H9 (cell line): ENCODE data around the gene GPR108. TPM values are rescaled to one million over a fixed set of nuclear protein-coding genes. Genes with fewer than 3 reads are reported as not detected.

Experiments
- DNase-seq: peaks from one replicate; pipeline ENCODE4 v3.0.0-alpha.2; 2017
- H2AFZ ChIP-seq: one replicate; pipeline ENCODE4 v1.6.1; 2013; ENCODE audit warnings: mild to moderate bottlenecking, low read length, control low read depth, moderate library complexity
- H2AK5ac ChIP-seq: 2 replicates; pipeline ENCODE4 v1.6.1; 2013; ENCODE audit warnings: low read length, control low read depth, mixed read lengths; ENCODE audit not compliant: insufficient read length
- H2BK120ac ChIP-seq: one replicate; pipeline ENCODE4 v1.6.1; 2013; ENCODE audit warnings: low read depth, mild to moderate bottlenecking, low read length, control low read depth, inconsistent platforms; ENCODE audit not compliant: poor library complexity, severe bottlenecking
- H2BK12ac ChIP-seq: 2 replicates; pipeline ENCODE4 v1.6.1; 2013; ENCODE audit warnings: low read length, control low read depth, mixed read lengths, low read depth; ENCODE audit not compliant: insufficient read length
- H2BK15ac ChIP-seq: 2 replicates; pipeline ENCODE4 v1.6.1; 2013; ENCODE audit warnings: low read depth, low read length, control low read depth
- H2BK20ac ChIP-seq: one replicate; pipeline ENCODE4 v1.6.1; 2013; ENCODE audit warnings: low read depth, mild to moderate bottlenecking, low read length, control low read depth, inconsistent platforms; ENCODE audit not compliant: poor library complexity, severe bottlenecking
- H2BK5ac ChIP-seq: 2 replicates; pipeline ENCODE4 v1.6.1; 2013; ENCODE audit warnings: low read length, control low read depth, mixed read lengths; ENCODE audit not compliant: insufficient read length
- H3K14ac ChIP-seq: 2 replicates; pipeline ENCODE4 v1.6.1; 2013; ENCODE audit warnings: low read length, control low read depth; ENCODE audit not compliant: insufficient read depth
- H3K18ac ChIP-seq: 2 replicates; pipeline ENCODE4 v1.6.1; 2013; ENCODE audit warnings: low read depth, mild to moderate bottlenecking, mixed read lengths, low read length, control low read depth; ENCODE audit not compliant: insufficient read length
- H3K23ac ChIP-seq: 2 replicates; pipeline ENCODE4 v1.6.1; 2013; ENCODE audit warnings: low read length, control low read depth, mixed read lengths, low read depth; ENCODE audit not compliant: insufficient read length
- H3K23me2 ChIP-seq: 2 replicates; pipeline ENCODE4 v1.6.1; 2013; ENCODE audit warnings: low read depth, mild to moderate bottlenecking, mixed read lengths, low read length, control low read depth; ENCODE audit not compliant: insufficient read length, poor library complexity, severe bottlenecking
- H3K27ac ChIP-seq: 2 replicates; pipeline ENCODE4 v1.5.1; 2013; ENCODE audit warnings: low read length, control low read depth, mixed read lengths, low read depth; ENCODE audit not compliant: insufficient read length
- H3K27me3 ChIP-seq: 2 replicates; pipeline ENCODE4 v1.6.1; 2013; ENCODE audit warnings: low read length, control low read depth, inconsistent platforms; ENCODE audit not compliant: insufficient read depth
- H3K4ac ChIP-seq: 2 replicates; pipeline ENCODE4 v1.6.1; 2013; ENCODE audit warnings: low read depth, mild to moderate bottlenecking, control low read depth, inconsistent platforms, low read length, moderate library complexity
- H3K4me1 ChIP-seq: 2 replicates; pipeline ENCODE4 v1.6.1; 2013; ENCODE audit warnings: low read length, control low read depth, inconsistent platforms; ENCODE audit not compliant: insufficient read depth
- H3K4me2 ChIP-seq: 2 replicates; pipeline ENCODE4 v1.6.1; 2013; ENCODE audit warnings: low read length, control low read depth, mixed read lengths; ENCODE audit not compliant: insufficient read length, insufficient read depth
- H3K56ac ChIP-seq: 2 replicates; pipeline ENCODE4 v1.6.1; 2013; ENCODE audit warnings: low read depth, mild to moderate bottlenecking, mixed read lengths, low read length, control low read depth; ENCODE audit not compliant: insufficient read length
- H3K79me1 ChIP-seq: 2 replicates; pipeline ENCODE4 v1.6.1; 2013; ENCODE audit warnings: low read depth, mild to moderate bottlenecking, moderate library complexity, low read length, control low read depth, inconsistent platforms; ENCODE audit not compliant: insufficient read depth, poor library complexity, severe bottlenecking
- H3K79me2 ChIP-seq: 2 replicates; pipeline ENCODE4 v1.6.1; 2013; ENCODE audit warnings: low read length, control low read depth, inconsistent platforms; ENCODE audit not compliant: insufficient read depth
- H3K9ac ChIP-seq: 2 replicates; pipeline ENCODE4 v1.6.1; 2013; ENCODE audit warnings: low read length, control low read depth, mixed read lengths; ENCODE audit not compliant: insufficient read length; ENCODE audit errors: extremely low read depth
- H3K9me3 ChIP-seq: one replicate; pipeline ENCODE4 v1.6.1; 2013; ENCODE audit warnings: low read depth, low read length, inconsistent platforms; ENCODE audit not compliant: control insufficient read depth
- H3T11ph ChIP-seq: one replicate; pipeline ENCODE4 v1.6.1; 2013; ENCODE audit warnings: mild to moderate bottlenecking, low read length, control low read depth, inconsistent platforms
- H4K20me1 ChIP-seq: one replicate; pipeline ENCODE4 v1.6.1; 2013; ENCODE audit not compliant: control insufficient read depth, insufficient read length, insufficient read depth
- H4K5ac ChIP-seq: 2 replicates; pipeline ENCODE4 v1.6.1; 2013; ENCODE audit warnings: low read depth, mild to moderate bottlenecking, mixed read lengths, low read length, control low read depth; ENCODE audit not compliant: insufficient read length
- H4K8ac ChIP-seq: replicated peaks from 2 replicates; pipeline ENCODE4 v1.6.1; 2013; ENCODE audit warnings: low read length, control low read depth, mixed read lengths, low read depth; ENCODE audit not compliant: insufficient read length
- H4K91ac ChIP-seq: 2 replicates; pipeline ENCODE4 v1.6.1; 2013; ENCODE audit warnings: low read depth, mild to moderate bottlenecking, moderate library complexity, mixed read lengths, low read length, control low read depth; ENCODE audit not compliant: insufficient read length
- H3K27ac Mint-ChIP-seq, 3 experiments: 2 replicates in 2 of 3; 3 replicates in 1 of 3; pipeline ENCODE4 v1.8.0; 2020 to 2021; ENCODE audit warnings: mixed read lengths in 3 of 3, mild to moderate bottlenecking in 1 of 3, moderate library complexity in 1 of 3
- H3K27me3 Mint-ChIP-seq: 2 replicates; pipeline ENCODE4 v1.8.0; 2021; ENCODE audit warnings: low read depth, mild to moderate bottlenecking, moderate library complexity, mixed read lengths
- H3K36me3 Mint-ChIP-seq, 3 experiments: 2 replicates in 2 of 3; 3 replicates in 1 of 3; pipeline ENCODE4 v1.8.0; 2020 to 2021; ENCODE audit warnings: low read depth in 3 of 3, mixed read lengths in 3 of 3; ENCODE audit not compliant: insufficient read depth in 1 of 3
- H3K4me1 Mint-ChIP-seq, 2 experiments: 2 replicates each; pipeline ENCODE4 v1.8.0; 2020; ENCODE audit warnings: mixed read lengths in 2 of 2
- H3K4me3 Mint-ChIP-seq, 2 experiments: 2 replicates in 1 of 2; 3 replicates in 1 of 2; pipeline ENCODE4 v1.8.0; 2020 to 2021; ENCODE audit warnings: mild to moderate bottlenecking in 2 of 2, mixed read lengths in 2 of 2, moderate library complexity in 1 of 2
- H3K9me3 Mint-ChIP-seq, 2 experiments: 2 replicates in 1 of 2; 3 replicates in 1 of 2; pipeline ENCODE4 v1.8.0; 2020; ENCODE audit warnings: mild to moderate bottlenecking in 2 of 2, mixed read lengths in 2 of 2, moderate library complexity in 1 of 2
- CTCF ChIP-seq: fragments of 200-600 bp; sonication (generic); conservative IDR thresholded peaks from 3 replicates; pipeline ENCODE4 v1.8.0; 2021; ENCODE audit warnings: antibody characterized with exemption, mild to moderate bottlenecking
- WGBS: extraction: QIAGEN DNeasy Blood & Tissue Kit; methylation state at CpG from one replicate; pipeline ENCODE4 v1.1.7; 2013; ENCODE audit warnings: missing lambda C conversion rate, low lambda C conversion rate, mixed read lengths; ENCODE audit not compliant: insufficient read length; ENCODE audit errors: extremely low coverage; 5-methylcytosine and 5-hydroxymethylcytosine counted together
- total RNA-seq: library from RNA; stranded (reverse); gene quantifications from 2 replicates; pipeline ENCODE4 v1.2.1, GENCODE V29; 2021

Gene GPR108
- total RNA-seq, 1 experiment from 2014 or later = 38.2 TPM

GRCh38 chr19:6706633-6706958 lies 30.8 kb downstream of the GPR108 start:
- H3K4me3 Mint-ChIP-seq = no peak overlapping the region
- WGBS = no CpG with 5 or more reads among the region's 3 CpGs
- Histone ChIP-seq H3K4me1 (no peaks in the 10 kb centered on the region), H3K18ac (no peak overlapping the region), H4K8ac (no peak overlapping the region), H2AFZ (no peak overlapping the region), H3K9me3 (no peaks in the 10 kb centered on the region), H4K91ac (no peak overlapping the region), H2BK20ac (no peak overlapping the region), H3K4me2 (no peak overlapping the region), H3K23ac (no peak overlapping the region), H2AK5ac (no peak overlapping the region), H3K9ac (no peak overlapping the region), H2BK15ac (no peak overlapping the region), H4K5ac (no peak overlapping the region), H2BK12ac (no peak overlapping the region), H3K27me3 (no peaks in the 10 kb centered on the region; the same call in 1 of the 2 replicates), H3K27ac (no peak overlapping the region), H3K79me1 (no peaks in the 10 kb centered on the region), H3K56ac (no peak overlapping the region), H3K14ac (no peak overlapping the region; the same call in 1 of the 2 replicates), H3K23me2 (no peaks in the 10 kb centered on the region), H4K20me1 (no peaks in the 10 kb centered on the region), H2BK5ac (no peak overlapping the region), H2BK120ac (no peak overlapping the region), H3K79me2 (no peaks in the 10 kb centered on the region), H3T11ph (no peak overlapping the region), H3K4ac (no peak overlapping the region)
- H3K27me3 Mint-ChIP-seq = peaks cover 34% of the 10 kb centered on the region
- no peak for DNase-seq
- no peak overlapping the region for H3K27ac Mint-ChIP-seq
- no peak for TF ChIP-seq CTCF
- no peaks in the 10 kb centered on the region for H3K36me3 Mint-ChIP-seq
- peaks cover 14 to 24% of the 10 kb centered on the region in 2 experiments for H3K4me1 Mint-ChIP-seq
- peaks cover 0 to 14% of the 10 kb centered on the region in 2 experiments; a peak in 4 of 5 replicates for H3K9me3 Mint-ChIP-seq
